Nephron progenitor cell (in vitro differentiated cells): ENCODE results near the gene POLR1H.
A peak's percentile ranks its signal among the peaks of the same experiment; 100 is the strongest.

Experiments used
- DNase-seq: peaks from one replicate; pipeline ENCODE4 v3.0.0; 2021
- H3K27ac Mint-ChIP-seq: 2 replicates; pipeline ENCODE4 v1.8.0; 2021; ENCODE audit warnings: mild to moderate bottlenecking, moderate library complexity, mixed read lengths
- H3K27me3 Mint-ChIP-seq: 2 replicates; pipeline ENCODE4 v1.8.0; 2021; ENCODE audit warnings: mild to moderate bottlenecking, low read depth, mixed read lengths; ENCODE audit not compliant: poor library complexity
- H3K36me3 Mint-ChIP-seq: 2 replicates; pipeline ENCODE4 v1.8.0; 2021; ENCODE audit warnings: low read depth, mixed read lengths
- H3K4me1 Mint-ChIP-seq: 2 replicates; pipeline ENCODE4 v1.8.0; 2021; ENCODE audit warnings: mixed read lengths
- H3K4me3 Mint-ChIP-seq: 2 replicates; pipeline ENCODE4 v1.8.0; 2021; ENCODE audit warnings: mild to moderate bottlenecking, moderate library complexity, mixed read lengths
- H3K9me3 Mint-ChIP-seq: 2 replicates; pipeline ENCODE4 v1.8.0; 2021; ENCODE audit warnings: mild to moderate bottlenecking, moderate library complexity, mixed read lengths
- TF ChIP-seq, protein P1 (sequence below): fragments of 200-600 bp; sonication (generic); IDR thresholded peaks from 2 replicates; pipeline ENCODE4 v1.5.0; 2021; ENCODE audit warnings: antibody characterized with exemption

Gene POLR1H

DNA sequence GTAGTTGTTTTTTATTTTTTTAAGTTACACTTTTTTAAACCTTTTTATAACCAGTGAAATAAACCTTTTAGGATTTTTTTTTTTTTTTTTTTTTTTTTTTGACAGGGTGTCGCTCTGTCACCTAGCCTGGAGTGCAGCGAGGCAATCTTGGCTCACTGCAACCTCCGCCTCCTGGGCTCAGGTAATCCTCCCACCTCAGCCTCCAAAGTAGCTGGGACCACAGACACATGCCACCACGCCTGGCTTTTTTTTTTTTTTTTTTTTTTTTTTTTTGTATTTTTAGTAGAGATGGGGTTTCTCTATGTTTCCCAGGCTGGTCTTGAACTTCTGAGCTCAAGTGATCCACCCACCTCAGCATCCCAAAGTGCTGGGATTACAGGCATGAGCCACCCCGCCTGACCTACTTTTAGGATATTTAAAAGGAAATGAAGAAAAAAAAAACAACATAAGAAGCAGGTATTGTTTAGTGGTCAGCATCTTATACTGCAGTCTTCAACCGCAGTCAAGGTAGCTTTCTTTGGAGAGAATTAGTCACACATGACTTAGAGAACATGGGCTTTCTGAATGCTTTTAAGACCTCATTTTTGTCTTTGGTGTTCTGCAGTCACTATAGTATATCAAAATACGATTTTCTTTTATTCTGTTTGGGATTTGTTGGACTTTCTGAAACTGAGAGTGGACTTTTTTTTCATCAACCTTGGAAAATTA lies 1.6 kb downstream of the POLR1H start:
- H3K4me1 Mint-ChIP-seq = peaks cover 54% of the 10 kb centered on the region
- TF ChIP-seq, protein P1, sequence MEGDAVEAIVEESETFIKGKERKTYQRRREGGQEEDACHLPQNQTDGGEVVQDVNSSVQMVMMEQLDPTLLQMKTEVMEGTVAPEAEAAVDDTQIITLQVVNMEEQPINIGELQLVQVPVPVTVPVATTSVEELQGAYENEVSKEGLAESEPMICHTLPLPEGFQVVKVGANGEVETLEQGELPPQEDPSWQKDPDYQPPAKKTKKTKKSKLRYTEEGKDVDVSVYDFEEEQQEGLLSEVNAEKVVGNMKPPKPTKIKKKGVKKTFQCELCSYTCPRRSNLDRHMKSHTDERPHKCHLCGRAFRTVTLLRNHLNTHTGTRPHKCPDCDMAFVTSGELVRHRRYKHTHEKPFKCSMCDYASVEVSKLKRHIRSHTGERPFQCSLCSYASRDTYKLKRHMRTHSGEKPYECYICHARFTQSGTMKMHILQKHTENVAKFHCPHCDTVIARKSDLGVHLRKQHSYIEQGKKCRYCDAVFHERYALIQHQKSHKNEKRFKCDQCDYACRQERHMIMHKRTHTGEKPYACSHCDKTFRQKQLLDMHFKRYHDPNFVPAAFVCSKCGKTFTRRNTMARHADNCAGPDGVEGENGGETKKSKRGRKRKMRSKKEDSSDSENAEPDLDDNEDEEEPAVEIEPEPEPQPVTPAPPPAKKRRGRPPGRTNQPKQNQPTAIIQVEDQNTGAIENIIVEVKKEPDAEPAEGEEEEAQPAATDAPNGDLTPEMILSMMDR = no peak
- peak overlapping the region; percentile 98 for H3K4me3 Mint-ChIP-seq
- no peak overlapping the region for H3K27ac Mint-ChIP-seq
- H3K9me3 Mint-ChIP-seq = no peaks in the 10 kb centered on the region
- peaks cover 3% of the 10 kb centered on the region for H3K27me3 Mint-ChIP-seq
- no peak for DNase-seq
- peaks cover 25% of the 10 kb centered on the region for H3K36me3 Mint-ChIP-seq

DNA sequence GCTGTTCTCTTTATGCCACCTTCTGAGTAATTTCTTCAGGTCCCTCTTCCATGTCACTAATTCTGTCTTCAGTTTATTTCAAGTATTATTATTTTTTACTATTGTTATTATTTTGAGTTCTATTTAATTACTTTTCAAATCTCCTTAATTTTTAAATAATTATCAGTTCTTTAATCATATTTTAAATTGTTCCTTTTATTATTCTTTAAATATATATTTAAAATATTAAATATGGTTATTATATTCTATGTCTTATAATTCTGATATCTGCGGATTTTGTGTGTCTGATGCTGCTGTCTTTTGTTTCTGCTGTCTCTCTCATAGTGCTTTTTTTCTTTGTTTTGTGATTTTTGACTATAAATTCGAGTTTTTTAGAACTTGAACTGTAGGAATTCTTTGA lies 2.2 kb downstream of the POLR1H start:
- TF ChIP-seq, protein P1 = no peak
- Mint-ChIP-seq H3K36me3 (peaks cover 31% of the 10 kb centered on the region), H3K9me3 (no peaks in the 10 kb centered on the region), H3K27ac (no peak overlapping the region), H3K27me3 (peaks cover 7% of the 10 kb centered on the region), H3K4me1 (peaks cover 61% of the 10 kb centered on the region), H3K4me3 (peak overlapping the region; percentile 72)
- DNase-seq = no peak

DNA sequence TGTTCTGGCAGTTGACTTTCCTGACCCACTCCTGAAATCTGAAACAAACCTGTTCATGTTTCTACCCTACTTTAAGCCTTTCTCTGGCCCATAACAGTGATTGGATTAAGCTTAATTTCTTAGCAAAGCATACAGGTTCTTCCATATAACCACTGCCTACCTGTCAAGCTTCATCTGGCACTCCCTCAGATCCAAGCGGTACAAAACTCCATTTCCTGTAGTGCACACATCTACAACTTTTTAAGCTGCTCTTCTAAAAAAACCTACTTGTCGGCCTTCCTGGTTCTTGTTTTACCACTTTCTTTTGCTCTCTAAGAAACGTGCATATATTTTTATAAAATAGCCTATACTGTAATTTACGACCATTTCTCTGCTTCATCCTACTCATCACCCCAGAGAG lies 5.0 kb downstream of the POLR1H start:
- Mint-ChIP-seq H3K27ac (peak overlapping the region; percentile 99), H3K4me3 (peak overlapping the region; percentile 94), H3K36me3 (peaks cover 52% of the 10 kb centered on the region), H3K4me1 (peaks cover 55% of the 10 kb centered on the region), H3K9me3 (peaks cover 4% of the 10 kb centered on the region), H3K27me3 (peaks cover 33% of the 10 kb centered on the region)
- TF ChIP-seq, protein P1 = no peak
- DNase-seq = no peak

GRCh38 chr6:30066577-30067459 lies 5.8 kb downstream of the POLR1H start, which contains the start of gene PPP1R11:
Gene PPP1R11, plus strand, starts transcription at chr6:30067198. Its CDS starts 213 bp downstream, at chr6:30067411.
- TF ChIP-seq, protein P1 = no peak
- peaks cover 6% of the 10 kb centered on the region for H3K9me3 Mint-ChIP-seq
- H3K27me3 Mint-ChIP-seq = peaks cover 40% of the 10 kb centered on the region
- peaks cover 55% of the 10 kb centered on the region for H3K4me1 Mint-ChIP-seq
- H3K27ac Mint-ChIP-seq = peak within 1 kb of the TSS; percentile 99
- H3K4me3 Mint-ChIP-seq = peak within 1 kb of the TSS; percentile 94
- DNase-seq = peak; percentile 90
- peaks cover 52% of the 10 kb centered on the region for H3K36me3 Mint-ChIP-seq

GRCh38 chr6:30067460-30068139 lies 6.5 kb downstream of the POLR1H start:
- Mint-ChIP-seq H3K27me3 (peaks cover 48% of the 10 kb centered on the region), H3K9me3 (peaks cover 13% of the 10 kb centered on the region), H3K27ac (peak overlapping the region; percentile 99), H3K36me3 (peaks cover 54% of the 10 kb centered on the region), H3K4me3 (peak overlapping the region; percentile 94), H3K4me1 (peaks cover 54% of the 10 kb centered on the region)
- DNase-seq = peak; percentile 91
- TF ChIP-seq, protein P1 = no peak
